ENCODE data around the gene ARL8A. TPM values are rescaled to one million over a fixed set of nuclear protein-coding genes. Genes with fewer than 3 reads are reported as not detected.
A peak's percentile ranks its signal among the peaks of the same experiment; 100 is the strongest.

The ARL8A gene
- polyA plus RNA-seq, 3 donors: 12.4 to 123 (median 14.8) TPM

- no peak overlapping the region for H3K9ac ChIP-seq (ENCODE audit: insufficient read depth, low read length, poor library complexity, severe bottlenecking)
- Mint-ChIP-seq H3K27me3 (ENCODE audit: low read depth in 3 of 3) (no peaks in the 10 kb centered on the region), H3K27ac (peak overlapping the region in 3 of 7 donors; percentile 11 to 58 (median 54)), H3K9me3 (no peaks in the 10 kb centered on the region), H3K4me3 (no peak overlapping the region), H3K4me1 (peaks cover 20% of the 10 kb centered on the region), H3K36me3 (peaks cover 44 to 86% of the 10 kb centered on the region in 2 donors)
- no peak for DNase-seq
- TF ChIP-seq CTCF (IDR thresholded peaks at IDR 0.05): no peak
- H3K27ac ChIP-seq (ENCODE audit: low read depth in 1 of 2, low read length in 2 of 2): no peak overlapping the region
- peaks cover 9 to 14% of the 10 kb centered on the region in 2 donors for H3K4me1 ChIP-seq (ENCODE audit: control insufficient read depth in 1 of 2, insufficient read depth in 2 of 2, low read length in 2 of 2)
- intact Hi-C loops (cut with micrococcal nuclease): no loop called here
- peaks cover 28% of the 10 kb centered on the region for H3K79me2 ChIP-seq (ENCODE audit: insufficient read depth, low read length)
- H4K20me1 ChIP-seq (ENCODE audit: insufficient read depth, low read length): no peaks in the 10 kb centered on the region
- H3K4me3 ChIP-seq (replicated peaks in 1 of 3; ENCODE audit: low read depth in 2 of 3, low read length in 3 of 3): no peak overlapping the region
- H2AFZ ChIP-seq (ENCODE audit: insufficient read depth, low read depth, low read length, poor library complexity, severe bottlenecking): no peak overlapping the region
- WGBS (ENCODE audit: insufficient coverage): 89% methylated on average over 8 of the region's 10 CpGs
- H3K27me3 ChIP-seq (ENCODE audit: control insufficient read depth in 2 of 2, insufficient read depth in 2 of 2, low read length in 2 of 2): no peaks in the 10 kb centered on the region
- H3K36me3 ChIP-seq (replicated peaks in 1 of 2; ENCODE audit: control insufficient read depth in 1 of 2, insufficient read depth in 2 of 2, low read length in 2 of 2): peaks cover 42 to 80% of the 10 kb centered on the region in 2 donors
- no peaks in the 10 kb centered on the region for H3K9me3 ChIP-seq (replicated peaks in 1 of 2; ENCODE audit: control insufficient read depth in 1 of 2, insufficient read depth in 1 of 2, low read length in 2 of 2)
- no peak overlapping the region for H3K4me2 ChIP-seq (replicated peaks; ENCODE audit: extremely low read depth, low read length, poor library complexity, severe bottlenecking)
Measured at GRCh38 chr1:202152399-202152798, 7.9 kb upstream of the ARL8A start.

- no peaks in the 10 kb centered on the region for H3K9me3 Mint-ChIP-seq
- H3K27ac Mint-ChIP-seq: no peak overlapping the region
- peaks cover 46 to 81% of the 10 kb centered on the region in 2 donors for H3K36me3 Mint-ChIP-seq
- intact Hi-C loops (cut with micrococcal nuclease): no loop called here
- no peaks in the 10 kb centered on the region for H4K20me1 ChIP-seq (ENCODE audit: insufficient read depth, low read length)
- H3K27ac ChIP-seq (ENCODE audit: low read depth in 1 of 2, low read length in 2 of 2): no peak overlapping the region
- no peak overlapping the region for H2AFZ ChIP-seq (ENCODE audit: insufficient read depth, low read depth, low read length, poor library complexity, severe bottlenecking)
- no peaks in the 10 kb centered on the region for H3K9me3 ChIP-seq (replicated peaks in 1 of 2; ENCODE audit: control insufficient read depth in 1 of 2, insufficient read depth in 1 of 2, low read length in 2 of 2)
- H3K4me2 ChIP-seq (replicated peaks; ENCODE audit: extremely low read depth, low read length, poor library complexity, severe bottlenecking): no peak overlapping the region
- peaks cover 15% of the 10 kb centered on the region for H3K4me1 Mint-ChIP-seq
- WGBS (ENCODE audit: insufficient coverage): 88% methylated on average over 2 of the region's 2 CpGs
- H3K4me1 ChIP-seq (ENCODE audit: control insufficient read depth in 1 of 2, insufficient read depth in 2 of 2, low read length in 2 of 2): peaks cover 9 to 14% of the 10 kb centered on the region in 2 donors
- TF ChIP-seq CTCF (IDR thresholded peaks at IDR 0.05): no peak
- H3K4me3 Mint-ChIP-seq: no peak overlapping the region
- DNase-seq: no peak
- peaks cover 43 to 78% of the 10 kb centered on the region in 2 donors for H3K36me3 ChIP-seq (replicated peaks in 1 of 2; ENCODE audit: control insufficient read depth in 1 of 2, insufficient read depth in 2 of 2, low read length in 2 of 2)
- no peak overlapping the region for H3K4me3 ChIP-seq (replicated peaks in 1 of 3; ENCODE audit: low read depth in 2 of 3, low read length in 3 of 3)
- no peaks in the 10 kb centered on the region for H3K27me3 ChIP-seq (ENCODE audit: control insufficient read depth in 2 of 2, insufficient read depth in 2 of 2, low read length in 2 of 2)
- no peak overlapping the region for H3K9ac ChIP-seq (ENCODE audit: insufficient read depth, low read length, poor library complexity, severe bottlenecking)
- no peaks in the 10 kb centered on the region for H3K27me3 Mint-ChIP-seq (ENCODE audit: low read depth in 3 of 3)
- H3K79me2 ChIP-seq (ENCODE audit: insufficient read depth, low read length): peaks cover 16% of the 10 kb centered on the region
Measured at GRCh38 chr1:202151045-202151444, 6.5 kb upstream of the ARL8A start.

All from CD14-positive monocyte (primary cell).